H1 (cell line): ENCODE measurements around the gene PARM1. TPM values are rescaled to one million over a fixed set of nuclear protein-coding genes. Genes with fewer than 3 reads are reported as not detected.

Experiments used
- GTF2F1 ChIP-seq: IDR thresholded peaks from 2 replicates; pipeline ENCODE4 v1.6.1; 2012; ENCODE audit warnings: low read depth, low read length, improper control_type of control experiment, borderline replicate concordance
- NANOG ChIP-seq: IDR thresholded peaks from 2 replicates; pipeline ENCODE4 v1.6.1; 2011; ENCODE audit warnings: low read length, low read depth, mild to moderate bottlenecking, inconsistent platforms; ENCODE audit not compliant: insufficient read depth, poor library complexity, severe bottlenecking
- NRF1 ChIP-seq: IDR thresholded peaks from 2 replicates; pipeline ENCODE4 v1.6.1; 2011; ENCODE audit warnings: mild to moderate bottlenecking, low read depth, low read length, improper control_type of control experiment
- RBBP5 ChIP-seq: IDR thresholded peaks from 2 replicates; pipeline ENCODE4 v1.7.1; 2012; ENCODE audit warnings: low read depth, mild to moderate bottlenecking, inconsistent platforms, low read length, moderate library complexity, borderline replicate concordance
- RNF2 ChIP-seq: fragments of 200-900, 300-1000 bp; sonication (generic); IDR thresholded peaks from 2 replicates; pipeline ENCODE4 v1.7.1; 2016; ENCODE audit warnings: borderline replicate concordance, low read depth, mild to moderate bottlenecking, antibody characterized with exemption, low read length; ENCODE audit not compliant: poor library complexity, severe bottlenecking; ENCODE audit errors: missing control alignments
- SIX5 ChIP-seq: IDR thresholded peaks from 2 replicates; pipeline ENCODE4 v1.6.1; 2011; ENCODE audit warnings: mild to moderate bottlenecking, low read depth, low read length
- YY1 ChIP-seq: IDR thresholded peaks from 2 replicates; pipeline ENCODE4 v1.6.1; 2011; ENCODE audit warnings: low read depth, mild to moderate bottlenecking, low read length
- polyA plus RNA-seq, 7 experiments: library from polyadenylated mRNA; depleted of rRNA in 3 of 7; stranded (reverse) in 5 of 7; unstranded in 2 of 7; fragments of >200 nt in 5 of 7; fragments of 200-250 nt in 2 of 7; gene quantifications; 1 replicate in 5 of 7; 2 replicates in 1 of 7; 4 replicates in 1 of 7; pipeline versions ENCODE4 v1.2.1 to v1.2.3, GENCODE V29; 2011 to 2013; ENCODE audit warnings: missing spikeins in 2 of 7, mixed read lengths in 2 of 7
- total RNA-seq: library from RNA; stranded (reverse); fragmentation: NEBNext Ultra II Directional; extraction: Animal tissue kit (Norgen Biotek cat#: 25700); gene quantifications from 2 replicates; pipeline ENCODE4 v1.2.1, GENCODE V29; 2021
- TF ChIP-seq, protein P1 (sequence below): fragments of 300-600 bp; sonication (generic); IDR thresholded peaks from 2 replicates; pipeline ENCODE4 v1.7.1; 2012; ENCODE audit warnings: low read length, moderate library complexity, mild to moderate bottlenecking, inconsistent platforms; ENCODE audit not compliant: insufficient replicate concordance
- TF ChIP-seq, protein P2 (sequence below): IDR thresholded peaks from 2 replicates; pipeline ENCODE4 v1.6.1; 2012; ENCODE audit warnings: low read length, inconsistent platforms

Gene PARM1
- total and polyA plus RNA-seq, 2 of the 8 experiments (the other 6 are each of a cell fraction or from before 2014, with no cell fraction given): 2.0 to 5.3 TPM

DNA sequence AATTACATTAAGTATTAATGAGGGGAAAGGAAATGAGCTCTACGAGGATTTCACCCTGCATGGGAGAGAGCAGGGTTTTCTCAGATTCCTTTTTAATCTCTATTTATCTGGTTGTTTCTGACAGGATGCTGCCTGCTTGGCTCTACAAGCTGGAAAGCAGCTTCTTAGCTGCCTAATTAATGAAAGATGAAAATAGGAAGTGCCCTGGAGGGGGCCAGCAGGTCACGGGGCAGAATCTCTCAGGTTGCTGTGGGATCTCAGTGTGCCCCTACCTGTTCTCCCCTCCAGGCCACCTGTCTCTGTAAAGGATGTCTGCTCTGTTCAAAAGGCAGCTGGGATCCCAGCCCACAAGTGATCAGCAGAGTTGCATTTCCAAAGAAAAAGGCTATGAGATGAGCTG, 113.7 kb downstream of the PARM1 start (continued):
- TF ChIP-seq, protein P1, sequence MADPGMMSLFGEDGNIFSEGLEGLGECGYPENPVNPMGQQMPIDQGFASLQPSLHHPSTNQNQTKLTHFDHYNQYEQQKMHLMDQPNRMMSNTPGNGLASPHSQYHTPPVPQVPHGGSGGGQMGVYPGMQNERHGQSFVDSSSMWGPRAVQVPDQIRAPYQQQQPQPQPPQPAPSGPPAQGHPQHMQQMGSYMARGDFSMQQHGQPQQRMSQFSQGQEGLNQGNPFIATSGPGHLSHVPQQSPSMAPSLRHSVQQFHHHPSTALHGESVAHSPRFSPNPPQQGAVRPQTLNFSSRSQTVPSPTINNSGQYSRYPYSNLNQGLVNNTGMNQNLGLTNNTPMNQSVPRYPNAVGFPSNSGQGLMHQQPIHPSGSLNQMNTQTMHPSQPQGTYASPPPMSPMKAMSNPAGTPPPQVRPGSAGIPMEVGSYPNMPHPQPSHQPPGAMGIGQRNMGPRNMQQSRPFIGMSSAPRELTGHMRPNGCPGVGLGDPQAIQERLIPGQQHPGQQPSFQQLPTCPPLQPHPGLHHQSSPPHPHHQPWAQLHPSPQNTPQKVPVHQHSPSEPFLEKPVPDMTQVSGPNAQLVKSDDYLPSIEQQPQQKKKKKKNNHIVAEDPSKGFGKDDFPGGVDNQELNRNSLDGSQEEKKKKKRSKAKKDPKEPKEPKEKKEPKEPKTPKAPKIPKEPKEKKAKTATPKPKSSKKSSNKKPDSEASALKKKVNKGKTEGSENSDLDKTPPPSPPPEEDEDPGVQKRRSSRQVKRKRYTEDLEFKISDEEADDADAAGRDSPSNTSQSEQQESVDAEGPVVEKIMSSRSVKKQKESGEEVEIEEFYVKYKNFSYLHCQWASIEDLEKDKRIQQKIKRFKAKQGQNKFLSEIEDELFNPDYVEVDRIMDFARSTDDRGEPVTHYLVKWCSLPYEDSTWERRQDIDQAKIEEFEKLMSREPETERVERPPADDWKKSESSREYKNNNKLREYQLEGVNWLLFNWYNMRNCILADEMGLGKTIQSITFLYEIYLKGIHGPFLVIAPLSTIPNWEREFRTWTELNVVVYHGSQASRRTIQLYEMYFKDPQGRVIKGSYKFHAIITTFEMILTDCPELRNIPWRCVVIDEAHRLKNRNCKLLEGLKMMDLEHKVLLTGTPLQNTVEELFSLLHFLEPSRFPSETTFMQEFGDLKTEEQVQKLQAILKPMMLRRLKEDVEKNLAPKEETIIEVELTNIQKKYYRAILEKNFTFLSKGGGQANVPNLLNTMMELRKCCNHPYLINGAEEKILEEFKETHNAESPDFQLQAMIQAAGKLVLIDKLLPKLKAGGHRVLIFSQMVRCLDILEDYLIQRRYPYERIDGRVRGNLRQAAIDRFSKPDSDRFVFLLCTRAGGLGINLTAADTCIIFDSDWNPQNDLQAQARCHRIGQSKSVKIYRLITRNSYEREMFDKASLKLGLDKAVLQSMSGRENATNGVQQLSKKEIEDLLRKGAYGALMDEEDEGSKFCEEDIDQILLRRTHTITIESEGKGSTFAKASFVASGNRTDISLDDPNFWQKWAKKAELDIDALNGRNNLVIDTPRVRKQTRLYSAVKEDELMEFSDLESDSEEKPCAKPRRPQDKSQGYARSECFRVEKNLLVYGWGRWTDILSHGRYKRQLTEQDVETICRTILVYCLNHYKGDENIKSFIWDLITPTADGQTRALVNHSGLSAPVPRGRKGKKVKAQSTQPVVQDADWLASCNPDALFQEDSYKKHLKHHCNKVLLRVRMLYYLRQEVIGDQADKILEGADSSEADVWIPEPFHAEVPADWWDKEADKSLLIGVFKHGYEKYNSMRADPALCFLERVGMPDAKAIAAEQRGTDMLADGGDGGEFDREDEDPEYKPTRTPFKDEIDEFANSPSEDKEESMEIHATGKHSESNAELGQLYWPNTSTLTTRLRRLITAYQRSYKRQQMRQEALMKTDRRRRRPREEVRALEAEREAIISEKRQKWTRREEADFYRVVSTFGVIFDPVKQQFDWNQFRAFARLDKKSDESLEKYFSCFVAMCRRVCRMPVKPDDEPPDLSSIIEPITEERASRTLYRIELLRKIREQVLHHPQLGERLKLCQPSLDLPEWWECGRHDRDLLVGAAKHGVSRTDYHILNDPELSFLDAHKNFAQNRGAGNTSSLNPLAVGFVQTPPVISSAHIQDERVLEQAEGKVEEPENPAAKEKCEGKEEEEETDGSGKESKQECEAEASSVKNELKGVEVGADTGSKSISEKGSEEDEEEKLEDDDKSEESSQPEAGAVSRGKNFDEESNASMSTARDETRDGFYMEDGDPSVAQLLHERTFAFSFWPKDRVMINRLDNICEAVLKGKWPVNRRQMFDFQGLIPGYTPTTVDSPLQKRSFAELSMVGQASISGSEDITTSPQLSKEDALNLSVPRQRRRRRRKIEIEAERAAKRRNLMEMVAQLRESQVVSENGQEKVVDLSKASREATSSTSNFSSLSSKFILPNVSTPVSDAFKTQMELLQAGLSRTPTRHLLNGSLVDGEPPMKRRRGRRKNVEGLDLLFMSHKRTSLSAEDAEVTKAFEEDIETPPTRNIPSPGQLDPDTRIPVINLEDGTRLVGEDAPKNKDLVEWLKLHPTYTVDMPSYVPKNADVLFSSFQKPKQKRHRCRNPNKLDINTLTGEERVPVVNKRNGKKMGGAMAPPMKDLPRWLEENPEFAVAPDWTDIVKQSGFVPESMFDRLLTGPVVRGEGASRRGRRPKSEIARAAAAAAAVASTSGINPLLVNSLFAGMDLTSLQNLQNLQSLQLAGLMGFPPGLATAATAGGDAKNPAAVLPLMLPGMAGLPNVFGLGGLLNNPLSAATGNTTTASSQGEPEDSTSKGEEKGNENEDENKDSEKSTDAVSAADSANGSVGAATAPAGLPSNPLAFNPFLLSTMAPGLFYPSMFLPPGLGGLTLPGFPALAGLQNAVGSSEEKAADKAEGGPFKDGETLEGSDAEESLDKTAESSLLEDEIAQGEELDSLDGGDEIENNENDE: no peak
- TF ChIP-seq NANOG (no peak), GTF2F1 (no peak), YY1 (no peak), RNF2 (no peak), SIX5 (no peak), RBBP5 (no peak), NRF1 (no peak)
- TF ChIP-seq, protein P2, sequence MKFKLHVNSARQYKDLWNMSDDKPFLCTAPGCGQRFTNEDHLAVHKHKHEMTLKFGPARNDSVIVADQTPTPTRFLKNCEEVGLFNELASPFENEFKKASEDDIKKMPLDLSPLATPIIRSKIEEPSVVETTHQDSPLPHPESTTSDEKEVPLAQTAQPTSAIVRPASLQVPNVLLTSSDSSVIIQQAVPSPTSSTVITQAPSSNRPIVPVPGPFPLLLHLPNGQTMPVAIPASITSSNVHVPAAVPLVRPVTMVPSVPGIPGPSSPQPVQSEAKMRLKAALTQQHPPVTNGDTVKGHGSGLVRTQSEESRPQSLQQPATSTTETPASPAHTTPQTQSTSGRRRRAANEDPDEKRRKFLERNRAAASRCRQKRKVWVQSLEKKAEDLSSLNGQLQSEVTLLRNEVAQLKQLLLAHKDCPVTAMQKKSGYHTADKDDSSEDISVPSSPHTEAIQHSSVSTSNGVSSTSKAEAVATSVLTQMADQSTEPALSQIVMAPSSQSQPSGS: no peak
